KMS-11 (cell line): ENCODE data around the gene FBLN7.

Source experiments
- H2AFZ ChIP-seq: fragments of 200-600 bp; sonication (generic); 2 replicates; pipeline ENCODE4 v1.6.1; 2016; ENCODE audit warnings: antibody characterized with exemption, mixed run types, low read depth
- H3K27ac ChIP-seq: fragments of 200-600 bp; sonication (generic); 2 replicates; pipeline ENCODE4 v1.6.1; 2016; ENCODE audit warnings: mild to moderate bottlenecking, mixed run types
- H3K27me3 ChIP-seq: fragments of 200-600 bp; sonication (generic); 2 replicates; pipeline ENCODE4 v1.6.1; 2017; ENCODE audit warnings: mild to moderate bottlenecking, low read depth, mixed run types, moderate library complexity; ENCODE audit not compliant: insufficient read depth
- H3K36me3 ChIP-seq: fragments of 200-600 bp; sonication (generic); 2 replicates; pipeline ENCODE4 v1.6.1; 2017; ENCODE audit warnings: mild to moderate bottlenecking, mixed run types; ENCODE audit not compliant: insufficient read depth
- H3K4me1 ChIP-seq: fragments of 200-600 bp; sonication (generic); 2 replicates; pipeline ENCODE4 v1.6.1; 2016; ENCODE audit warnings: mild to moderate bottlenecking, low read depth, mixed run types; ENCODE audit not compliant: poor library complexity, severe bottlenecking
- H3K4me2 ChIP-seq: fragments of 200-600 bp; sonication (generic); 2 replicates; pipeline ENCODE4 v1.7.0; 2016; ENCODE audit warnings: mild to moderate bottlenecking, mixed run types
- H3K4me3 ChIP-seq: fragments of 200-600 bp; sonication (generic); IDR thresholded peaks from 2 replicates; pipeline ENCODE4 v1.6.1; 2017; ENCODE audit warnings: low read depth, low read length, mixed read lengths; ENCODE audit not compliant: insufficient read depth
- H3K79me2 ChIP-seq: fragments of 200-600 bp; sonication (generic); 2 replicates; pipeline ENCODE4 v1.6.1; 2016; ENCODE audit warnings: low read depth, mixed run types; ENCODE audit not compliant: insufficient read depth
- H3K9ac ChIP-seq: fragments of 200-600 bp; sonication (generic); 2 replicates; pipeline ENCODE4 v1.6.1; 2016; ENCODE audit warnings: mild to moderate bottlenecking, mixed run types
- H4K20me1 ChIP-seq: fragments of 200-600 bp; sonication (generic); 2 replicates; pipeline ENCODE4 v1.6.1; 2016; ENCODE audit warnings: mild to moderate bottlenecking, mixed run types; ENCODE audit not compliant: insufficient read depth
- CTCF ChIP-seq: fragments of 200-600 bp; sonication (generic); conservative IDR thresholded peaks from 2 replicates; pipeline ENCODE4 v1.6.1; 2017; ENCODE audit warnings: low read depth, mild to moderate bottlenecking, antibody characterized with exemption, low read length, moderate library complexity, mixed read lengths

The FBLN7 gene

GRCh38 chr2:112173646-112174319, 35.6 kb downstream of the FBLN7 start:
- Histone ChIP-seq H3K36me3 (no peaks in the 10 kb centered on the region), H3K4me3 (peak overlapping the region; percentile 72), H3K4me1 (peaks cover 48% of the 10 kb centered on the region), H2AFZ (peak overlapping the region; percentile 55), H3K79me2 (no peaks in the 10 kb centered on the region), H3K27me3 (no peaks in the 10 kb centered on the region), H4K20me1 (no peaks in the 10 kb centered on the region), H3K4me2 (peak overlapping the region; percentile 97), H3K9ac (peak overlapping the region; percentile 40; the same call in 1 of the 2 replicates), H3K27ac (peak overlapping the region; percentile 85)
- TF ChIP-seq CTCF, result no peak

GRCh38 chr2:112174383-112174782, 36.2 kb downstream of the FBLN7 start:
- Histone ChIP-seq H3K27me3 (no peaks in the 10 kb centered on the region), H3K4me1 (peaks cover 45% of the 10 kb centered on the region), H3K4me2 (peak overlapping the region; percentile 97), H3K79me2 (no peaks in the 10 kb centered on the region), H4K20me1 (no peaks in the 10 kb centered on the region), H3K9ac (peak overlapping the region; percentile 40; the same call in 1 of the 2 replicates), H2AFZ (peak overlapping the region; percentile 55), H3K27ac (peak overlapping the region; percentile 85), H3K4me3 (peak overlapping the region; percentile 72), H3K36me3 (no peaks in the 10 kb centered on the region)
- TF ChIP-seq CTCF, result no peak

GRCh38 chr2:112175333-112175732, 37.1 kb downstream of the FBLN7 start:
- Histone ChIP-seq H3K27ac (peak overlapping the region; percentile 85), H3K79me2 (no peaks in the 10 kb centered on the region), H3K4me3 (no peak overlapping the region), H3K4me1 (peaks cover 45% of the 10 kb centered on the region), H2AFZ (peak overlapping the region; percentile 55; the same call in 1 of the 2 replicates), H4K20me1 (no peaks in the 10 kb centered on the region), H3K36me3 (no peaks in the 10 kb centered on the region), H3K27me3 (no peaks in the 10 kb centered on the region), H3K9ac (no peak overlapping the region; the same call in 1 of the 2 replicates), H3K4me2 (peak overlapping the region; percentile 97)
- TF ChIP-seq CTCF, result no peak

GRCh38 chr2:112175958-112176573, 37.9 kb downstream of the FBLN7 start:
- Histone ChIP-seq H4K20me1 (no peaks in the 10 kb centered on the region), H3K27me3 (no peaks in the 10 kb centered on the region), H3K4me2 (no peak overlapping the region; the same call in 1 of the 2 replicates), H3K79me2 (no peaks in the 10 kb centered on the region), H3K4me3 (no peak overlapping the region), H3K4me1 (peaks cover 48% of the 10 kb centered on the region), H3K27ac (no peak overlapping the region; the same call in 1 of the 2 replicates), H2AFZ (no peak overlapping the region), H3K36me3 (no peaks in the 10 kb centered on the region), H3K9ac (no peak overlapping the region)
- no peak for TF ChIP-seq CTCF
